Stimulated activated memory B cell treated with anti-CD40 and anti-IgM and Interleukin-4, amounts not matched to agents 10 μg/mL and 1 μg/mL and 100 μg/mL, for 72 hours (primary cell): Measurements from ENCODE around the gene LMO7.

Experiments used
- ATAC-seq: fragments of 150-1000 bp; cut with Tn5 transposase; 2 replicates; pipeline ENCODE4 v1.10.0; 2021
- H3K27ac Mint-ChIP-seq: one replicate; pipeline ENCODE4 v1.8.0; 2022; ENCODE audit warnings: mild to moderate bottlenecking, mixed read lengths
- H3K27me3 Mint-ChIP-seq: one replicate; pipeline ENCODE4 v1.8.0; 2022; ENCODE audit warnings: mixed read lengths
- H3K36me3 Mint-ChIP-seq: one replicate; pipeline ENCODE4 v1.8.0; 2022; ENCODE audit warnings: mixed read lengths
- H3K4me1 Mint-ChIP-seq: one replicate; pipeline ENCODE4 v1.8.0; 2022; ENCODE audit warnings: mixed read lengths
- H3K4me3 Mint-ChIP-seq: one replicate; pipeline ENCODE4 v1.8.0; 2022; ENCODE audit warnings: mild to moderate bottlenecking, moderate library complexity, mixed read lengths
- H3K9me3 Mint-ChIP-seq: one replicate; pipeline ENCODE4 v1.8.0; 2022; ENCODE audit warnings: mixed read lengths

LMO7 gene

GRCh38 chr13:75855847-75856246, 219.7 kb downstream of the LMO7 start:
- no peaks in the 10 kb centered on the region for H3K9me3 Mint-ChIP-seq
- H3K4me3 Mint-ChIP-seq = no peak overlapping the region
- H3K36me3 Mint-ChIP-seq = peaks cover 22% of the 10 kb centered on the region
- no peak overlapping the region for H3K27ac Mint-ChIP-seq
- no peaks in the 10 kb centered on the region for H3K27me3 Mint-ChIP-seq
- no peaks in the 10 kb centered on the region for H3K4me1 Mint-ChIP-seq
- no peak for ATAC-seq

- no peak for ATAC-seq
- H3K36me3 Mint-ChIP-seq = peaks cover 22% of the 10 kb centered on the region
- H3K27ac Mint-ChIP-seq = no peak overlapping the region
- no peaks in the 10 kb centered on the region for H3K9me3 Mint-ChIP-seq
- H3K4me1 Mint-ChIP-seq = no peaks in the 10 kb centered on the region
- no peak overlapping the region for H3K4me3 Mint-ChIP-seq
- H3K27me3 Mint-ChIP-seq = no peaks in the 10 kb centered on the region
Observed at GRCh38 chr13:75857291-75857690, 221.2 kb downstream of the LMO7 start.

- Mint-ChIP-seq H3K36me3 (peaks cover 8% of the 10 kb centered on the region), H3K27ac (no peak overlapping the region)
Observed at GRCh38 chr13:75860935-75861334, 224.8 kb downstream of the LMO7 start.

GRCh38 chr13:75861786-75862185, 225.7 kb downstream of the LMO7 start:
- Mint-ChIP-seq H3K36me3 (peaks cover 4% of the 10 kb centered on the region), H3K4me3 (no peak overlapping the region), H3K4me1 (no peaks in the 10 kb centered on the region), H3K9me3 (no peaks in the 10 kb centered on the region), H3K27ac (no peak overlapping the region), H3K27me3 (no peaks in the 10 kb centered on the region)
- ATAC-seq = no peak

More at GRCh38 chr13:75860935-75861334, 224.8 kb downstream of the LMO7 start:
- no peaks in the 10 kb centered on the region for H3K9me3 Mint-ChIP-seq
- no peaks in the 10 kb centered on the region for H3K4me1 Mint-ChIP-seq
- H3K4me3 Mint-ChIP-seq = no peak overlapping the region
- H3K27me3 Mint-ChIP-seq = no peaks in the 10 kb centered on the region
- ATAC-seq = no peak

GRCh38 chr13:75864718-75865117, 228.6 kb downstream of the LMO7 start:
- Mint-ChIP-seq H3K9me3 (no peaks in the 10 kb centered on the region), H3K27me3 (no peaks in the 10 kb centered on the region), H3K27ac (no peak overlapping the region), H3K4me3 (no peak overlapping the region), H3K36me3 (no peaks in the 10 kb centered on the region), H3K4me1 (no peaks in the 10 kb centered on the region)
- no peak for ATAC-seq

- Mint-ChIP-seq H3K4me1 (no peaks in the 10 kb centered on the region), H3K36me3 (no peaks in the 10 kb centered on the region), H3K9me3 (no peaks in the 10 kb centered on the region), H3K27me3 (peaks cover 17% of the 10 kb centered on the region), H3K27ac (no peak overlapping the region), H3K4me3 (no peak overlapping the region)
- ATAC-seq = no peak
Observed at GRCh38 chr13:75867379-75868117, 231.4 kb downstream of the LMO7 start.

GRCh38 chr13:75869981-75870380, 233.9 kb downstream of the LMO7 start:
- no peak for ATAC-seq
- H3K36me3 Mint-ChIP-seq = no peaks in the 10 kb centered on the region
- H3K27ac Mint-ChIP-seq = no peak overlapping the region
- H3K27me3 Mint-ChIP-seq = peaks cover 17% of the 10 kb centered on the region
- no peaks in the 10 kb centered on the region for H3K4me1 Mint-ChIP-seq
- no peaks in the 10 kb centered on the region for H3K9me3 Mint-ChIP-seq
- no peak overlapping the region for H3K4me3 Mint-ChIP-seq

- Mint-ChIP-seq H3K27ac (no peak overlapping the region), H3K27me3 (peaks cover 17% of the 10 kb centered on the region), H3K4me1 (no peaks in the 10 kb centered on the region), H3K9me3 (no peaks in the 10 kb centered on the region), H3K4me3 (no peak overlapping the region), H3K36me3 (no peaks in the 10 kb centered on the region)
- ATAC-seq = no peak
Observed at GRCh38 chr13:75870397-75870903, 234.3 kb downstream of the LMO7 start.

GRCh38 chr13:75871059-75871458, 234.9 kb downstream of the LMO7 start:
- H3K9me3 Mint-ChIP-seq = no peaks in the 10 kb centered on the region
- H3K4me1 Mint-ChIP-seq = no peaks in the 10 kb centered on the region
- no peak overlapping the region for H3K27ac Mint-ChIP-seq
- no peaks in the 10 kb centered on the region for H3K36me3 Mint-ChIP-seq
- H3K27me3 Mint-ChIP-seq = peaks cover 17% of the 10 kb centered on the region
- H3K4me3 Mint-ChIP-seq = no peak overlapping the region
- ATAC-seq = no peak

- Mint-ChIP-seq H3K27me3 (peaks cover 28% of the 10 kb centered on the region), H3K9me3 (no peaks in the 10 kb centered on the region), H3K4me3 (no peak overlapping the region), H3K36me3 (no peaks in the 10 kb centered on the region), H3K27ac (no peak overlapping the region), H3K4me1 (no peaks in the 10 kb centered on the region)
- ATAC-seq = no peak
Observed at GRCh38 chr13:75872980-75873379, 236.8 kb downstream of the LMO7 start.

GRCh38 chr13:75873494-75873893, 237.4 kb downstream of the LMO7 start:
- H3K4me1 Mint-ChIP-seq = no peaks in the 10 kb centered on the region
- H3K27me3 Mint-ChIP-seq = peaks cover 28% of the 10 kb centered on the region
- no peak for ATAC-seq
- H3K36me3 Mint-ChIP-seq = no peaks in the 10 kb centered on the region
- H3K9me3 Mint-ChIP-seq = no peaks in the 10 kb centered on the region
- H3K4me3 Mint-ChIP-seq = no peak overlapping the region
- no peak overlapping the region for H3K27ac Mint-ChIP-seq

GRCh38 chr13:75875450-75875849, 239.3 kb downstream of the LMO7 start:
- Mint-ChIP-seq H3K4me3 (no peak overlapping the region), H3K36me3 (no peaks in the 10 kb centered on the region), H3K9me3 (no peaks in the 10 kb centered on the region), H3K4me1 (no peaks in the 10 kb centered on the region), H3K27ac (no peak overlapping the region), H3K27me3 (peaks cover 28% of the 10 kb centered on the region)
- no peak for ATAC-seq

GRCh38 chr13:75876142-75877050, 240.3 kb downstream of the LMO7 start:
- Mint-ChIP-seq H3K9me3 (no peaks in the 10 kb centered on the region), H3K27me3 (peaks cover 20% of the 10 kb centered on the region)
- ATAC-seq = peak; percentile 82

GRCh38 chr13:75877071-75877470, 240.9 kb downstream of the LMO7 start:
- H3K4me1 Mint-ChIP-seq = no peaks in the 10 kb centered on the region
- no peak for ATAC-seq
- peaks cover 14% of the 10 kb centered on the region for H3K27me3 Mint-ChIP-seq
- no peaks in the 10 kb centered on the region for H3K36me3 Mint-ChIP-seq
- no peaks in the 10 kb centered on the region for H3K9me3 Mint-ChIP-seq
- no peak overlapping the region for H3K27ac Mint-ChIP-seq
- no peak overlapping the region for H3K4me3 Mint-ChIP-seq

More at GRCh38 chr13:75876142-75877050, 240.3 kb downstream of the LMO7 start:
- Mint-ChIP-seq H3K36me3 (no peaks in the 10 kb centered on the region), H3K27ac (no peak overlapping the region), H3K4me3 (no peak overlapping the region), H3K4me1 (no peaks in the 10 kb centered on the region)

GRCh38 chr13:75879656-75880055, 243.5 kb downstream of the LMO7 start:
- Mint-ChIP-seq H3K27ac (no peak overlapping the region), H3K27me3 (peaks cover 11% of the 10 kb centered on the region), H3K9me3 (no peaks in the 10 kb centered on the region), H3K4me1 (no peaks in the 10 kb centered on the region), H3K36me3 (no peaks in the 10 kb centered on the region), H3K4me3 (no peak overlapping the region)
- ATAC-seq = no peak
